ENCODE measurements around the gene GALNT7.

Gene GALNT7

DNA sequence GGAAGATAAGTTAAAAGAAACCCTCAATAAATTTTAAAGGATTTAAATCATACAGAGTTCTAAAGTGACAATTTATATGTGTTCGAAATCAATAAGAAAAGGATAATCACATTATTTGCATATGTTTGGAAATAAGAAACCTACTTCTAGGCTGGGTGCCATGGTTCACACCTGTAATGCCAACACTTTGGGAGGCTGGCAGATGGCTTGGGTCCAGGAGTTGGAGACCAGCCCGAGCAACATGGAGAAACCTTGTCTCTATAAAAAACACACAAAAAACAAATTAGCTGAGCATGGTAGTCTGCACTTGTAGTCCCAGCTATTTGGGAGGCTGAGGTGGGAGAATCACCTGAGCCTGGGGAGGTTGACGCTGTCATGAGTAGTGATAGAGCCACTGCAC, 194.1 kb downstream of the GALNT7 start:
- TF ChIP-seq, protein P1, sequence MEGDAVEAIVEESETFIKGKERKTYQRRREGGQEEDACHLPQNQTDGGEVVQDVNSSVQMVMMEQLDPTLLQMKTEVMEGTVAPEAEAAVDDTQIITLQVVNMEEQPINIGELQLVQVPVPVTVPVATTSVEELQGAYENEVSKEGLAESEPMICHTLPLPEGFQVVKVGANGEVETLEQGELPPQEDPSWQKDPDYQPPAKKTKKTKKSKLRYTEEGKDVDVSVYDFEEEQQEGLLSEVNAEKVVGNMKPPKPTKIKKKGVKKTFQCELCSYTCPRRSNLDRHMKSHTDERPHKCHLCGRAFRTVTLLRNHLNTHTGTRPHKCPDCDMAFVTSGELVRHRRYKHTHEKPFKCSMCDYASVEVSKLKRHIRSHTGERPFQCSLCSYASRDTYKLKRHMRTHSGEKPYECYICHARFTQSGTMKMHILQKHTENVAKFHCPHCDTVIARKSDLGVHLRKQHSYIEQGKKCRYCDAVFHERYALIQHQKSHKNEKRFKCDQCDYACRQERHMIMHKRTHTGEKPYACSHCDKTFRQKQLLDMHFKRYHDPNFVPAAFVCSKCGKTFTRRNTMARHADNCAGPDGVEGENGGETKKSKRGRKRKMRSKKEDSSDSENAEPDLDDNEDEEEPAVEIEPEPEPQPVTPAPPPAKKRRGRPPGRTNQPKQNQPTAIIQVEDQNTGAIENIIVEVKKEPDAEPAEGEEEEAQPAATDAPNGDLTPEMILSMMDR (conservative IDR thresholded peaks at IDR 0.05): no peak
- no peak overlapping the region for H3K27ac ChIP-seq

DNA sequence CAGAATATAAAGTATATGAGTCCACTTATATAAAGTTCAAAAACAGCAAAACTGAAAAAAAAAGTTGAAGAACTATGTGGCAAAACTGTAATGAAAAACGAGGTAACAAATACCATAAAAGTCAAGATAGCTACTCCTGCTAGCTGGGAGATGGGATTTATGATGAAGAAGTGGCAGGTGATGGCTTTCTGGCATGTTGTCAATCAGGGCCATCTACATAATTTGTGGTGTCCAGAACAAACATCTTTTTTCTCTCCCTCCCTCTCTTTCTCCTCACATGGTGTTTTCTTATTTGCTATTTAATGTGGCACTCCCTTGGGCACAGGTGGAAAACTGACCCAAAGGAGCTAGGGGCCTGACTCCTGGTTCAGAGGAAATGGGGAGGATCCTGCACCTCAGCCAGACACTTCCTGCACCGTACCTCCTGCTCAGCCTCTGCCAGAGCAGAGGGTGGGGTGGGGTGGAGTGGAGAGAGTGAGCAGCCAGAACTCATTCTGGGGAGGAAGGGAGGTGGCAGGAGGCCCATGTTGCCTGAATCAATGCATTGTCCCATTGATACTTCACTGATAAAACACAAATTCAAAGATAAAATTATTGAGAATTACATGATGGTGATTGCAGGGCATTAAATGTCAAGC, 196.9 kb downstream of the GALNT7 start:
- no peak overlapping the region for H3K27ac ChIP-seq
- TF ChIP-seq, protein P1 (conservative IDR thresholded peaks at IDR 0.05): no peak

DNA sequence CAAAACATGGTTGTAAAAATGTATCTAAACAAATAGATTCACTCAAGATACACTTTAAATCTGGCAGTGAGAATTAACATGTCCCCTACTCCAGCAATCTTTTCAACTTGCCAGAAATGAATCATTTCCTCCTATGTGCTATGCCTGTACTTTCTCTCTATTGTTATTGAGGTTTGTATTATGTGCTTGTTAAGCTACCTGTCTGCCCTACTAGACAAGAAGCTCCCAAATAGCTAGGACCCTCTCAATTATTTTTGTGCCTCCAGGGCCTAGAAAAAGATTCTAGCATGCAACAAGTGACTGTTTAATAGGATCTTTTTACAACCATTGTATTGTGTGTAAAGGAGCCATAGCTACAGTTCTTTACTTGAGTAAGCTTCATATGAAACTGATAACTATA, 198.7 kb downstream of the GALNT7 start:
- H3K27ac ChIP-seq: no peak overlapping the region
- TF ChIP-seq, protein P1 (conservative IDR thresholded peaks at IDR 0.05): no peak

DNA sequence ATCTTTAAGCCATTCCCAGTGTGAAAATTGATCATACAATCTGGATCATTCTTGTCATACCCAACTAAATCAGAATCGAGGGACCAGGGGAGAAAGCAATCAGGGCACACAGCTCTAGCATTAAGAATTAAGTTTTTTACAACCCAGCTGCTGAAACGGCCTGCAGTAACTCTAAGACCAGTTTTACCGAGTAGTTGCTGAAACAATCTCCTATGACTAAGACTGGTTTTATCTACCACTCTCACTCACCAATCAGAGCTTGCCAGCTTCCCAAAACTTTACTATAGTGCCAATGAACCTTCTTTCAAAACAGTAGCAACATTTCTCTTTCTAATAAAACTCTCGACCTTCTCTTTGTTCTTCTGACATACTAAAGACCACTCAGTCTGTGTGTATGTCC, 199.3 kb downstream of the GALNT7 start:
- H3K27ac ChIP-seq: no peak overlapping the region
- TF ChIP-seq, protein P1 (conservative IDR thresholded peaks at IDR 0.05): no peak

DNA sequence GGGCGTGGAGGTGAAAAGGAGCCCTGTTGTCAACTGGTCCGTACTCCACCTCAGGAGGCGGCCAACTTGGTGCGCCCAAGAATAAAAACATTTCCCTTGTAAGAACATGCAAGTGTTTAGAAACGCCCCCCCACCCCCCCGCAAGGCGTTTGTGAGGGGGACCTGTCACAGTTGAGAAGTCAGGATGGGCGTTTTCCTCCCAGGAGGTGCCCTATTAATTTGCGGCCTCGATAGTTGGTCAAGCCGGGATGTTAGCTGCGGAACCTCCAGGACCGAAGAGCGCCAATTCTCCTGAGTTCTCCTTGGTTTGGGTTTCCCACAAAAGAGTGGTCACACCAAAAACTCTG, 201.5 kb downstream of the GALNT7 start:
- peak overlapping the region; percentile 82 for H3K27ac ChIP-seq
- TF ChIP-seq, protein P1 (conservative IDR thresholded peaks at IDR 0.05): no peak

DNA sequence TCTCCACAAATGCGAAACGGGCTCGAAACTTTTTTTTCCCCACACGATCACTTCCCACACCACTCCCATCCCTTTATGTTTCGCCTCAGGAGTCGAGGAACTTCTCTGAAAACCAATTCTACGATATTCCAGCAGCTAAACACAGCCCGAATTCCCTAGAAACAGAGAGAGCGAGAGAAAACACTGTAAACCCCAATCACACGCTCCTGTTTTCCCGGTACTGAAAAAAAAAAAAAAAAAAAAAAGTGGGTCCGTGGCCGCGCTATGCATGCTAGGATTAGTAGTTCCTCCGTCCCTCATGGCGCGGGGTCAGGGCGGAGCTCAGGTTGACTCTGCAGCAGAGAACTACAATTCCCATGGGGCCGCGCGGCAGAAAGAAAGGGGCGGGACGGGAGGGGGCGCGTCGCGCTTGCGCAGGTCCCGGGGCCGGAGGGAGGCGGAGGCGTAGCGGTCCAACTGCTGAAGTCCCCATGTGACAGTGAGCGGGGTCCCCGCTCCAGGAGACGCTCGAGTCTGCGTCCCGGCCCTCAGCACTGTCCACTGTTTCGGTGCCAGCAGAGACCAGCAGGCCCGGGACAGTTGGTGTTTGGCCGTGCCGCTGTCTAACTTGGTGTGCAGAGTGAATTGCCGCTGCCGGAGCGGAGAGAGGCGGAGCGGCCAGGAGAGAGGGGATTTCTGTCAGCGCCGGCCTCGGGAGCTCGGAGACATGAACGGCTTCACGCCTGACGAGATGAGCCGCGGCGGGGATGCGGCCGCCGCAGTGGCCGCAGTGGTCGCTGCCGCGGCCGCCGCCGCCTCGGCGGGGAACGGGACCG, 202.1 kb downstream of the GALNT7 start, which contains the start of gene SAP30:
Gene SAP30, plus strand, starts transcription at position 478 of the 815 bp plus-strand sequence. Its CDS starts 229 bp downstream, at position 707.
- TF ChIP-seq, protein P1 (conservative IDR thresholded peaks at IDR 0.05): no peak
- H3K27ac ChIP-seq: peak within 1 kb of the TSS; percentile 82

DNA sequence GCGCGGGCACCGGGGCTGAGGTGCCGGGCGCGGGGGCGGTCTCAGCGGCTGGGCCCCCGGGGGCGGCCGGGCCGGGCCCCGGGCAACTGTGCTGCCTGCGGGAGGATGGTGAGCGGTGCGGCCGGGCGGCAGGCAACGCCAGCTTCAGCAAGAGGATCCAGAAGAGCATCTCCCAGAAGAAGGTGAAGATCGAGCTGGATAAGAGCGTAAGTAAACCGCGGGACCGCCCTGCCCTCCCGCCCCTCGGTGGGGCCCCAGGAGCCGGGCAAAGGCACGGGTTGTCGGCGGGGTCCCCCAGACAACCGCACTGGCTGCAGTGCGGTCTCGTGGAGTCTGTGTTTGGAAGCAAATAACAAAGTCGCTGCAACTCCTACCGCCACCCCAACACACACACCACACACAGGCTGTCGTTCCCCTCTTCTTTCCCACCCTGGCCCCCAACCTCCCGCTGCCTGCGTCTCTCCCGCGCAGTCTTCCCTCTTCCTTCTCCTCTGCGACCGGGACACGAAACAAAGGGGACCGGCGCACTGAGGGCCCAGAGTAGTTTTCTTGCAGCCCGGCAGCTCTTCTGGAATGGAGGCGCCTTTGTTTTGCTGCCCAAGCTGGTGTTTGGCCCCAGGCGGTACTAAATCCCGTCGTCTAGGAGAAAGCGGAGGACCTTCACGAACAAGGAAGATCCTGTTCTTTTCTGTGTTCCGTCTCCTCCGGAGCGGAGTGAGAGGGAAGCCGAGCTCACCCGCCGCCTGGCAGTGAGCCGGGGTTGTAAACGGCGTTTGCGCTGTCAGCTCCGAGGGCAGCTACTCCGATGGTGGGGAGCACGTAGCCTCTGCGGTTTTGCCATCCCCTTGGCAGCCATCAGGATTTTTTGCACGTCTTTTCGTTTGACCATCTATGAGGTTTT, 202.9 kb downstream of the GALNT7 start:
- H3K27ac ChIP-seq: peak overlapping the region; percentile 82
- TF ChIP-seq, protein P1 (conservative IDR thresholded peaks at IDR 0.05): no peak
